ENCODE data around the gene DUSP12. TPM values are rescaled to one million over a fixed set of nuclear protein-coding genes. Genes with fewer than 3 reads are reported as not detected.

DUSP12 gene
- total RNA-seq, result 10 to 100 TPM; 14.9 to 18.2 TPM
- 10 to 100 TPM in 1 of 2 donors, 1 to 10 TPM in 1; 7.9 to 10.1 TPM for polyA plus RNA-seq

DNA sequence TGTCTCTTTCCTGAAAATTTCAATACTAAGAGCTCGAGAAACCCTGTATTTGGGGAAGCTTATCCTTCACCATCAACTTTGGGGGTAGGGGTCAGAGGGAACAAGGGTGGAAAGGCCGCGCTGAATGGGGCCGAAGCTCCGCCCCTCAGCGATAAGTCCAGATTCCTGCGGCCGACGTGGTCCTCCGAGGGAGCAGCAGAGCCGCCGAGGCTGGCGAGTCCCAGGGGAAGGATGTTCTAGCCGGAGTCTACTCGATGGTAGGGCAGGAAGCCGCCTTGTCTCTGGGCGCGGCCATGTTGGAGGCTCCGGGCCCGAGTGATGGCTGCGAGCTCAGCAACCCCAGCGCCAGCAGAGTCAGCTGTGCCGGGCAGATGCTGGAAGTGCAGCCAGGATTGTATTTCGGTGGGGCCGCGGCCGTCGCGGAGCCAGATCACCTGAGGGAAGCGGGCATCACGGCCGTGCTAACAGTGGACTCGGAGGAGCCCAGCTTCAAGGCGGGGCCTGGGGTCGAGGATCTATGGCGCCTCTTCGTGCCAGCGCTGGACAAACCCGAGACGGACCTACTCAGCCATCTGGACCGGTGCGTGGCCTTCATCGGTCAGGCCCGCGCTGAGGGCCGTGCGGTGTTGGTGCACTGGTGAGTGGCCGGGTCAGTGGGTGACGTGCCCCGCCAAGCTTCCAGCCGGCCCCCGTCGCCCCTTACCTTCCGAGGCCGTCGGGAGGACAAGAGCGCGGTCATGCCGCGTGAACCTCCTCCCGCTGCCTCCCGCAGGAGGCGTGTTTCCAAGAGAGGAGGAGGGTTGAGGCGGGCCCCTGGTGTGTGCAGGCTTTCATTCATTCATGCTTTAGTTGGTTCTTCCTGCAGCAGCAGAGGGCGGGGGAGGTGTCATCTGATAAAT, at the start of gene DUSP12:
Gene DUSP12 (plus strand): TSS at position 278 of the 899 bp plus-strand sequence. CDS start 16 bp downstream, at position 294.
- Histone ChIP-seq H3K36me3 (ENCODE audit: control insufficient read depth in 4 of 4, insufficient read depth in 3 of 4, low read depth in 1 of 4, low read length in 3 of 4) (peaks cover 1 to 26% (median 20%) of the 10 kb centered on the region in 4 donors), H3K27ac (ENCODE audit: low read depth in 1 of 2, low read length in 2 of 2) (peak within 1 kb of the TSS; percentile 81 to 85), H3K27me3 (ENCODE audit: control insufficient read depth in 4 of 4, insufficient read depth in 4 of 4, low read length in 3 of 4) (no peaks in the 10 kb centered on the region), H3K4me3 (ENCODE audit: low read depth in 1 of 3, low read length in 3 of 3) (peak within 1 kb of the TSS; percentile 90 to 98 (median 96)), H3K9me3 (ENCODE audit: control insufficient read depth in 4 of 4, low read length in 3 of 4) (no peaks in the 10 kb centered on the region), H3K4me1 (ENCODE audit: control insufficient read depth in 4 of 4, insufficient read depth in 4 of 4, low read length in 3 of 4) (peaks cover 6 to 15% (median 9%) of the 10 kb centered on the region in 4 donors), H3K9ac (ENCODE audit: low read depth in 1 of 2, low read length in 2 of 2) (peak within 1 kb of the TSS; percentile 23 to 61)
- peak in 1 of 2 donors; percentile 74 for TF ChIP-seq GABPA (IDR thresholded peaks at IDR 0.05 in 1 of 2, conservative IDR thresholded peaks at IDR 0.05 in 1 of 2)
- no peak for TF ChIP-seq FOXA1 (IDR thresholded peaks at IDR 0.05)
- TF ChIP-seq, protein P1, sequence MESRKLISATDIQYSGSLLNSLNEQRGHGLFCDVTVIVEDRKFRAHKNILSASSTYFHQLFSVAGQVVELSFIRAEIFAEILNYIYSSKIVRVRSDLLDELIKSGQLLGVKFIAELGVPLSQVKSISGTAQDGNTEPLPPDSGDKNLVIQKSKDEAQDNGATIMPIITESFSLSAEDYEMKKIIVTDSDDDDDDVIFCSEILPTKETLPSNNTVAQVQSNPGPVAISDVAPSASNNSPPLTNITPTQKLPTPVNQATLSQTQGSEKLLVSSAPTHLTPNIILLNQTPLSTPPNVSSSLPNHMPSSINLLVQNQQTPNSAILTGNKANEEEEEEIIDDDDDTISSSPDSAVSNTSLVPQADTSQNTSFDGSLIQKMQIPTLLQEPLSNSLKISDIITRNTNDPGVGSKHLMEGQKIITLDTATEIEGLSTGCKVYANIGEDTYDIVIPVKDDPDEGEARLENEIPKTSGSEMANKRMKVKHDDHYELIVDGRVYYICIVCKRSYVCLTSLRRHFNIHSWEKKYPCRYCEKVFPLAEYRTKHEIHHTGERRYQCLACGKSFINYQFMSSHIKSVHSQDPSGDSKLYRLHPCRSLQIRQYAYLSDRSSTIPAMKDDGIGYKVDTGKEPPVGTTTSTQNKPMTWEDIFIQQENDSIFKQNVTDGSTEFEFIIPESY (IDR thresholded peaks at IDR 0.05), result no peak
- TF ChIP-seq, protein P2, sequence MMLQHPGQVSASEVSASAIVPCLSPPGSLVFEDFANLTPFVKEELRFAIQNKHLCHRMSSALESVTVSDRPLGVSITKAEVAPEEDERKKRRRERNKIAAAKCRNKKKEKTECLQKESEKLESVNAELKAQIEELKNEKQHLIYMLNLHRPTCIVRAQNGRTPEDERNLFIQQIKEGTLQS (IDR thresholded peaks at IDR 0.05), result no peak
- no peak for TF ChIP-seq TAF1 (conservative IDR thresholded peaks at IDR 0.05)
- TF ChIP-seq SP1 (IDR thresholded peaks at IDR 0.05), result peak; percentile 55
- TF ChIP-seq NR2F2 (IDR thresholded peaks at IDR 0.05), result peak; percentile 84
- peak; percentile 38 to 56 for TF ChIP-seq HNF4A (conservative IDR thresholded peaks at IDR 0.05)
- TF ChIP-seq YY1 (IDR thresholded peaks at IDR 0.05), result peak; percentile 99
- no peak for TF ChIP-seq CTCF (IDR thresholded peaks at IDR 0.05; ENCODE audit: low read depth, low read length, missing input control)
- no peak for TF ChIP-seq HNF4G (IDR thresholded peaks at IDR 0.05)
- peak; percentile 10 to 43 for TF ChIP-seq RAD21 (IDR thresholded peaks at IDR 0.05)
- peak in 1 of 2 donors; percentile 27 for TF ChIP-seq RXRA (IDR thresholded peaks at IDR 0.05)
- TF ChIP-seq FOXA2 (IDR thresholded peaks at IDR 0.05), result no peak
- TF ChIP-seq EGR1 (IDR thresholded peaks at IDR 0.05; ENCODE audit: low read depth in 2 of 2), result no peak
- TF ChIP-seq, protein P3, sequence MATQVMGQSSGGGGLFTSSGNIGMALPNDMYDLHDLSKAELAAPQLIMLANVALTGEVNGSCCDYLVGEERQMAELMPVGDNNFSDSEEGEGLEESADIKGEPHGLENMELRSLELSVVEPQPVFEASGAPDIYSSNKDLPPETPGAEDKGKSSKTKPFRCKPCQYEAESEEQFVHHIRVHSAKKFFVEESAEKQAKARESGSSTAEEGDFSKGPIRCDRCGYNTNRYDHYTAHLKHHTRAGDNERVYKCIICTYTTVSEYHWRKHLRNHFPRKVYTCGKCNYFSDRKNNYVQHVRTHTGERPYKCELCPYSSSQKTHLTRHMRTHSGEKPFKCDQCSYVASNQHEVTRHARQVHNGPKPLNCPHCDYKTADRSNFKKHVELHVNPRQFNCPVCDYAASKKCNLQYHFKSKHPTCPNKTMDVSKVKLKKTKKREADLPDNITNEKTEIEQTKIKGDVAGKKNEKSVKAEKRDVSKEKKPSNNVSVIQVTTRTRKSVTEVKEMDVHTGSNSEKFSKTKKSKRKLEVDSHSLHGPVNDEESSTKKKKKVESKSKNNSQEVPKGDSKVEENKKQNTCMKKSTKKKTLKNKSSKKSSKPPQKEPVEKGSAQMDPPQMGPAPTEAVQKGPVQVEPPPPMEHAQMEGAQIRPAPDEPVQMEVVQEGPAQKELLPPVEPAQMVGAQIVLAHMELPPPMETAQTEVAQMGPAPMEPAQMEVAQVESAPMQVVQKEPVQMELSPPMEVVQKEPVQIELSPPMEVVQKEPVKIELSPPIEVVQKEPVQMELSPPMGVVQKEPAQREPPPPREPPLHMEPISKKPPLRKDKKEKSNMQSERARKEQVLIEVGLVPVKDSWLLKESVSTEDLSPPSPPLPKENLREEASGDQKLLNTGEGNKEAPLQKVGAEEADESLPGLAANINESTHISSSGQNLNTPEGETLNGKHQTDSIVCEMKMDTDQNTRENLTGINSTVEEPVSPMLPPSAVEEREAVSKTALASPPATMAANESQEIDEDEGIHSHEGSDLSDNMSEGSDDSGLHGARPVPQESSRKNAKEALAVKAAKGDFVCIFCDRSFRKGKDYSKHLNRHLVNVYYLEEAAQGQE (IDR thresholded peaks at IDR 0.05), result peak; percentile 43
- TF ChIP-seq JUND (IDR thresholded peaks at IDR 0.05), result peak in 1 of 2 donors; percentile 39
- no peak for TF ChIP-seq MAX (IDR thresholded peaks at IDR 0.05)
- WGBS, result under 1% methylated on average over 65 of the region's 65 CpGs
- peak; percentile 85 for DNase-seq (ENCODE audit: low spot score)
